Stomach (tissue), 4 donors: ENCODE measurements around the gene MYO9B.

ENCODE experiments used
- POLR2A ChIP-seq, 4 donors: fragments of 450-650 bp; IDR thresholded peaks; one replicate each; pipeline ENCODE4 v1.6.1; 2016; ENCODE audit warnings: antibody characterized with exemption in 4 of 4, control low read depth in 2 of 4, mild to moderate bottlenecking in 1 of 4, moderate library complexity in 1 of 4
- TF ChIP-seq, protein P1 (sequence below), 7 experiments: fragments of 450-650 bp in 4 of 7; fragments of 200-600 bp in 3 of 7; sonication (generic) in 3 of 7; IDR thresholded peaks; one replicate each; pipeline ENCODE4 v1.5.1; 2016 to 2019; ENCODE audit warnings: antibody characterized with exemption in 7 of 7, control low read depth in 2 of 7, mild to moderate bottlenecking in 1 of 7

DNA sequence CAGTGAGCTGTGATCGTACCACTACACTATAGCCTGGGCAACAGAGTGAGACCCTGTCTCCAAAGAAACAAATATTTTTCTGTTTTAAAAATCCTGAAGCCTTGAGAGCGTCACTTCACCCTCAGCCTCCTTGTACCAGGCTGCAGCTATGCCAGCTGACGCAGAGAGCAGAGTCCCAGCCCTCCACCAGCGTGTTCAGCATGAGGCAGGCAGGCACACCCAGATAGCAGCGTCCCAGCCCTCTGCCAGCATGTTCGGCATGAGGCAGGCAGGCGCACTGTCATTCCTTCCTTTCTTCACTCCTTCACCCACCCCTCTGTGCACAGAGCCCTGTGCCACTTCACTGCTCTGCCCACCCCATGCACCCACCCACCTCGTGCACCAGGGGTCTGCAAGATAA is 96.3 kb downstream of the MYO9B start:
- TF ChIP-seq, protein P1, sequence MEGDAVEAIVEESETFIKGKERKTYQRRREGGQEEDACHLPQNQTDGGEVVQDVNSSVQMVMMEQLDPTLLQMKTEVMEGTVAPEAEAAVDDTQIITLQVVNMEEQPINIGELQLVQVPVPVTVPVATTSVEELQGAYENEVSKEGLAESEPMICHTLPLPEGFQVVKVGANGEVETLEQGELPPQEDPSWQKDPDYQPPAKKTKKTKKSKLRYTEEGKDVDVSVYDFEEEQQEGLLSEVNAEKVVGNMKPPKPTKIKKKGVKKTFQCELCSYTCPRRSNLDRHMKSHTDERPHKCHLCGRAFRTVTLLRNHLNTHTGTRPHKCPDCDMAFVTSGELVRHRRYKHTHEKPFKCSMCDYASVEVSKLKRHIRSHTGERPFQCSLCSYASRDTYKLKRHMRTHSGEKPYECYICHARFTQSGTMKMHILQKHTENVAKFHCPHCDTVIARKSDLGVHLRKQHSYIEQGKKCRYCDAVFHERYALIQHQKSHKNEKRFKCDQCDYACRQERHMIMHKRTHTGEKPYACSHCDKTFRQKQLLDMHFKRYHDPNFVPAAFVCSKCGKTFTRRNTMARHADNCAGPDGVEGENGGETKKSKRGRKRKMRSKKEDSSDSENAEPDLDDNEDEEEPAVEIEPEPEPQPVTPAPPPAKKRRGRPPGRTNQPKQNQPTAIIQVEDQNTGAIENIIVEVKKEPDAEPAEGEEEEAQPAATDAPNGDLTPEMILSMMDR (IDR thresholded peaks at IDR 0.05): no peak
- TF ChIP-seq POLR2A (IDR thresholded peaks at IDR 0.05): no peak
